Right ventricle myocardium superior (tissue), 1 donor: Measurements from ENCODE around the gene PHPT1. TPM values are rescaled to one million over a fixed set of nuclear protein-coding genes. Genes with fewer than 3 reads are reported as not detected.
"Not testable (repeated sequence)": the region's sequence is repeated elsewhere in the genome, so short reads cannot be mapped to it uniquely, and the experiment has no call there.

ENCODE experiments used
- ATAC-seq: fragments of 200-7000 bp; cut with Tn5 transposase; one replicate; pipeline ENCODE4 v1.9.1; 2020; ENCODE audit warnings: mild to moderate bottlenecking; ENCODE audit not compliant: poor library complexity
- DNase-seq: peaks from one replicate; pipeline ENCODE4 v3.0.0-alpha.2; 2020
- intact Hi-C: fragments of 100-400 bp; cut with DNase I; formaldehyde crosslinking; loops from one replicate; pipeline ENCODE4 v1.11.2; 2022
- total RNA-seq: library from RNA; stranded (reverse); fragmentation: NEBNext Ultra II Directional; extraction: Animal tissue kit (Norgen Biotek cat#: 25700); gene quantifications from one replicate; pipeline ENCODE4 v1.2.1, GENCODE V29; 2021
- donor health status: DM: no; HTN: yes; CAD: no; lungs with severe emphysema.

PHPT1 gene
- total RNA-seq, 1 donor from 2014 or later = 345 TPM

- intact Hi-C loops = no loop called here
- DNase-seq = peak; percentile 26
- no peak for ATAC-seq
These were observed 16.0 kb downstream of the PHPT1 start for GRCh38 chr9:136865041-136865767.

DNA sequence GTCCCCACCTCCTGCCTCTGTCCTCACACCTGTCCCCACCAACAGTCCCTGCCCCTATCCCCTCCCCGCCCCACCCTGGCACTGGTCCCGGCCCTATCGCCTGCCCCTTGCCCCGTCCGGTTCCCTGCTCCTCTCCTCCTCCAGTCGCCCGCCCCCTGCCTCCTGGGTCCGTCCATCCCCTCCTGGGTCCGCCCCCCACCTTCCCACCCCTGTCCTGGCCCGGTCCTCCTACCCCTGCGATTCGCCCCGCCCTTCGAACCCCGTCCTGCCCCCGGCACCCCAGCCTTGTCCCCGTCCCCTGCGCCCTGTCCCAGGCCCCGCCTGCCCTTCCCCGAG is 16.5 kb downstream of the PHPT1 start:
- ATAC-seq (peak; percentile 36), DNase-seq (no peak)
- intact Hi-C loops = no loop called here

GRCh38 chr9:136866898-136867421 is 17.8 kb downstream of the PHPT1 start:
- ATAC-seq, intact Hi-C loops: not testable (repeated sequence)
- DNase-seq = peak; percentile 37

- DNase-seq (no peak), ATAC-seq (no peak)
- intact Hi-C loops = no loop called here
These were observed 18.3 kb downstream of the PHPT1 start for GRCh38 chr9:136867480-136867879.

GRCh38 chr9:136867917-136868316 is 18.7 kb downstream of the PHPT1 start:
- intact Hi-C loops = no loop called here
- DNase-seq = no peak
- no peak for ATAC-seq

DNA sequence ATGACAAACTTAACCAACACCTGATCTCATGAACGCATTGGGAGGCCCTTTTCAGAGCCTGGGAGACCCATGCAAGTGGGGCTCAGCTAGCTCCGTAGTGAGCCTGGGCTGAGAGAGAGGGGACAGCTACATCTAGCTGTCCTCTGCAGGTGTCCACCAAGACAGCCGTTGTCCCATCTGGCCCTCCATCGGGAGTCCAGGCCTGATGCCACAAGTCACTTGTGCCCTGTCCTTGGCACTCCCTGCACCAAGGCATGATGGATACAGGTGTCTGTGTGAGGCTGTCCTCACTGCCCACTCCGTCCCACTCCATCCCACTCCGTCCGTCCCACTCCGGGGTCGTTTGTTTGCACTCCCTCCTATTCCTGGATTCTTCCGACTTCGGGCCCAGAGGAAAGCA is 19.4 kb downstream of the PHPT1 start:
- intact Hi-C loops = no loop called here
- ATAC-seq (no peak), DNase-seq (no peak)

DNA sequence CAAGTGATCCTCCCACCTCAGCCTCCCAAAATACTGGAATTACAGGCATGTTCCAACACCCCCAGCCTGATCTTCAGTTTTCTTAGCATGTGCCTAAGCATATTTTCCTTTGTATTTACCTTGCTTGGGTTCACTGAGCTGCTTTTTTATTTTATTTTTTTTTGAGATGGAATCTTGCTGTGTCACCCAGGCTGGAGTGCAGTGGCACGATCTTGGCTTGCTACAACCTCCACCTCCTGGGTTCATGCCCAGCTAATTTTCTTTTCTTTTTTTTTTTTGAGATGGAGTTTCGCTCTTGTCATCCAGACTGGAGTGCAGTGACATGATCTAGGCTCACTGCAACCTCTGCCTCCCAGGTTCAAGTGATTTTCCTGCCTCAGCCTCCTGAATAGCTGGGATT is 20.4 kb downstream of the PHPT1 start:
- DNase-seq, ATAC-seq, intact Hi-C loops: not testable (repeated sequence)

DNA sequence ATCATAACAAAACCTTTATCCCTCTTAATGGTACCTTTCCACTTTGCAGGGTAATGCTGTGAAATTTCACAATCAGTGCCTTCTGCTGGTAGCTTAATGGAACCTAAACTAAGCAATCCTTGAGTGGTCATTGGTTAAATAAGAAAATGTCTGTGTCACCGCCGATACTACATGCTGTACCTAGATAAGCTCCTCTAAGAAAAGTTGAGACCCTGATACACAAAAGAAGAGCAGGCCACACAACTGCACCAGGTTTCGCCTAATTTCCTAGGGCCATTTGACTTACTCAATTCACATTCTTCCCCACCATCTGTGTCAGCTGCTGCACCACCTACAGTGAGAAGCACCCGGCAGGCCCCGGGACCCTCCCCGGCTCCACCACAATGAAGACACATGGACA is 25.9 kb downstream of the PHPT1 start:
- intact Hi-C loops = no loop called here
- no peak for DNase-seq
- no peak for ATAC-seq

- intact Hi-C loops = no loop called here
- ATAC-seq (no peak), DNase-seq (no peak)
These were observed 27.3 kb downstream of the PHPT1 start for GRCh38 chr9:136876476-136876875.

DNA sequence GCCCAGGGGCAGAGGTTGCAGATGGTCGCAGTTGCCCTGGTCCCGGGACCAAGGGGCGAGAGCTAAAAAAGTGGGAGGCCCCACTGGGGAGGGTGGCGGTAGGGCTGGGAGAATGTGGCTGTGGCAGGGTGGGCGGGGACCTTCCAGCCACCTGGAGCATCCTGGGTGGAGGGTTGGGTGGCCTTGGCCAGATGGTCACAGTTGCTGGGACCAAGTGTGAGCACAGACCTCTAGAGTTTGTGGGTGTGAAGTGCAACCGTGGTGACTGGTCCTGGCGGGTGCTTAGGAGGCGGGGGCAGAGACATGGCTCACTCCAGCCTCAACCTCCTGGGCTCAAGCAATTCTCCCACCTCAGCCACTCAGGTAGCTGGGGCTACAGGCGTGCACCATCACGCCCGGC is 31.4 kb downstream of the PHPT1 start:
- DNase-seq (no peak), ATAC-seq (no peak)
- intact Hi-C loops = no loop called here

DNA sequence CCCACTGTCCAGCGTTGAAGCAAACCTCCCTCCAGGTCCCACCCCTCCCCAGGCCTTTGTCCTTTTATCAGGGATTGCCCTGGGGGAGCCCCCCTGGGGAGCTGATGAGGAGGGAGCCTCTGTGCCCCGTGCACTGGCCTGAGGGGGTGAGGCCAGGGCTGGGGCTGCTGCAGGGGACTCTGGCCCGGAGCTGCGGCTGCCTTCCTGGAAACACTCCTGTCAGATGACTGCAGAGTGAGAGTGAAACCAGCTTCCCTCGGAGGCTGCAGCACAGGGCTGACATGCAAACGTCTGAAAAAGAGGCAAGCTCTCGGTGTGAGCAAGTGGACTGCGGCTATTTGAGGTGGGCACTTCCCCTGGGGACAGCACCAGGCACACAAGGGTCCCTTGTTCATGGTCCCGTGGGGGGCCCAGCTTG is 32.5 kb downstream of the PHPT1 start:
- DNase-seq = no peak
- ATAC-seq = peak; percentile 36
- intact Hi-C loops = no loop called here

DNA sequence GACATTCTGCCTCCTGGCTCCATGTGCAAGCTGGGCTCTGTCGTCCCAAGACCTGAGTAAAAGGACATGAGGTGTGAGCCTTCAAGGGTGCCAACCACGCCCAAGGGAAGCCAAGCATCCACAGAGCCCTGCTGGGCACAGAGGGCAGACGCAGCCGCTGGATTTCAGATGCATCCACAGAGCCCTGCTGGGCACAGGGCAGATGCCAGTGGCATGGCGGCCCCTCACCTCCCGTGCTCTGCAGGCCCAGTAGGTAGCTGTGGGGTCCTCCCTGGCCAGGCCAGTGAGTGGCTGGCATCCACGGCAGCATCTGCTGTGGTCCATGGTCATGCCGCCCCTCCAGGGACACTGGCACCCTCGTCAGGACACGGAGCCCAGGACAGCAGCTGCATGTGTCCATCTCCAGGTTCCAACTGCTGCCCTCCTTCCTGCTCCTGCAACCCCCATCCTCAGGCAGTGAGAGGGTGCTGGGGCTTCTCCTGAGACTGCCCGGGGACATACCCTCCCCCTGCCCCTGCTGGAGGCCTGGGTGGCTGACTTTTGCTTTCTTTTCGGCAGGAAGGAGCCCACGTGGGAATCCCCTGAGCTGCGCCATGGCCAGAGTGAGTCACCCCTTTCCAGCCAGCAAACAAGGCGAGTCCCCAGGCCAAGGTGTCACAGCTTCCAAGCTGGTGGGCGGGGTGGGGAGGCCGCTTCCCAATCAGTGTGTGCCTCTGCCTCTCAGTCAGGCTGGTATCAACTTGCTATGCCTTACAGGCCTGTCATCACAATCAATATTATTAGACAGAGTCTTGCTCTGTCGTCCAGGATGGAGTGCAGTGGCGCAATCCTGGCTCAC is 33.1 kb downstream of the PHPT1 start:
- DNase-seq (peak; percentile 58), ATAC-seq (no peak)
- intact Hi-C loops = no loop called here

GRCh38 chr9:136882947-136883283 is 33.7 kb downstream of the PHPT1 start:
- DNase-seq, ATAC-seq, intact Hi-C loops: not testable (repeated sequence)

DNA sequence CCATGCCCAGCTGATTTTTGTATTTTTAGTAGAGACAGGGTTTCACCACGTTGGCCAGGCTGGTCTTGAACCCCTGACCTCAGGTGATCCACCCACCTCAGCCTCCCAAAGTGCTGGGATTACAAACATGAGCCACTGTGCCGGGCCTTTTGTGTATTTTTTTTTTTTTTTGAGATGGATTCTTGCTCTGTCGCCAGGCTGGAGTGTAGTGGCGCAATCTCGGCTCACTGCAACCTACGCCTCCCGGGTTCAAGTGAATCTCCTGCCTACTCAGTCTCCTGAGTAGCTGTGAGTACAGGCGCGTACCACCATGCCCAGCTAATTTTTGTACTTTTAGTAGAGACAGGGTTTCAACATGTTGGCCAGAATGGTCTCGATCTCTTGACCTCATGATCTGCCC is 34.5 kb downstream of the PHPT1 start:
- DNase-seq, intact Hi-C loops, ATAC-seq: not testable (repeated sequence)

- ATAC-seq (peak; percentile 98), DNase-seq (peak; percentile 99)
- intact Hi-C loops = no loop called here
These were observed 36.9 kb downstream of the PHPT1 start, which contains the start of gene TRAF2 for GRCh38 chr9:136885950-136886578. TSS of gene TRAF2 (plus strand) at chr9:136886516. CDS start at chr9:136898741, 12,225 bp downstream.

- DNase-seq (no peak), ATAC-seq (peak; percentile 34)
- intact Hi-C loops = no loop called here
These were observed 37.7 kb downstream of the PHPT1 start for GRCh38 chr9:136886610-136887597.

GRCh38 chr9:136888454-136888853 is 39.2 kb downstream of the PHPT1 start:
- no peak for ATAC-seq
- DNase-seq = no peak
- intact Hi-C loops = no loop called here

DNA sequence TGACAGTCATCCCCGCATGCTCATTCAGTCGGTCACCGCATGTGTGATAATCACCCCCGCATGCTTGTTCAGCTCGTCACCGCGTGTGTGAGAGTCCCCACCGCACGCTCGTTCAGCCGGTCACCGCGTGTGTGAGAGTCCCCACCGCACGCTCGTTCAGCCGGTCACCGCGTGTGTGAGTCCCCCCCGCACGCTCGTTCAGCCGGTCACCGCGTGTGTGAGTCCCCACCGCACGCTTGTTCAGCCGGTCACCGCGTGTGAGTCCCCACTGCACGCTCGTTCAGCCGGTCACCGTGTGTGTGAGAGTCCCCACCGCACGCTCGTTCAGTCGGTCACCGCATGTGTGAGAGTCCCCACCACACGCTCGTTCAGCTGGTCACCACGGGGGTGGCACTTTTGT is 40.6 kb downstream of the PHPT1 start:
- intact Hi-C loops = no loop called here
- DNase-seq = no peak
- ATAC-seq = no peak
